ENCODE data around the gene AZIN2.

The AZIN2 gene

GRCh38 chr1:33047839-33048305 lies 33.1 kb upstream of the AZIN2 start:
- Histone ChIP-seq H3K36me3 (ENCODE audit: insufficient read depth, low read length) (no peaks in the 10 kb centered on the region), H3F3A (ENCODE audit: insufficient read depth, low read length) (no peaks in the 10 kb centered on the region), H3K9ac (ENCODE audit: low read length) (no peak overlapping the region), H3K27me3 (ENCODE audit: insufficient read depth, low read length) (peaks cover 11% of the 10 kb centered on the region; the same call in 1 of the 2 replicates), H3K79me2 (ENCODE audit: insufficient read depth, low read length) (no peaks in the 10 kb centered on the region), H3K9me3 (ENCODE audit: low read length) (0 out of 2 replicates have a peak, but pooled peaks cover 3% of the 10 kb centered on the region), H3K4me2 (ENCODE audit: low read length) (no peak overlapping the region), H3K27ac (ENCODE audit: low read depth, low read length, poor library complexity, severe bottlenecking) (no peak overlapping the region), H3K4me3 (ENCODE audit: low read depth, low read length, poor library complexity, severe bottlenecking) (no peak overlapping the region), H3K4me1 (ENCODE audit: insufficient read depth, low read length, severe bottlenecking) (no peaks in the 10 kb centered on the region), H2AFZ (ENCODE audit: low read length) (no peak overlapping the region), H3K9me2 (ENCODE audit: low read depth, low read length) (no peaks in the 10 kb centered on the region), H4K20me1 (ENCODE audit: insufficient read depth, low read length) (no peaks in the 10 kb centered on the region)
- TF ChIP-seq CTCF (IDR thresholded peaks at IDR 0.05; ENCODE audit: low read length) (no peak), EZH2 (IDR thresholded peaks at IDR 0.05; ENCODE audit: borderline replicate concordance, low read length) (no peak)

GRCh38 chr1:33048426-33048825 lies 32.5 kb upstream of the AZIN2 start:
- Histone ChIP-seq H3K36me3 (ENCODE audit: insufficient read depth, low read length) (no peaks in the 10 kb centered on the region), H3K4me2 (ENCODE audit: low read length) (no peak overlapping the region), H3F3A (ENCODE audit: insufficient read depth, low read length) (no peaks in the 10 kb centered on the region), H3K27ac (ENCODE audit: low read depth, low read length, poor library complexity, severe bottlenecking) (no peak overlapping the region), H4K20me1 (ENCODE audit: insufficient read depth, low read length) (no peaks in the 10 kb centered on the region), H3K27me3 (ENCODE audit: insufficient read depth, low read length) (peaks cover 11% of the 10 kb centered on the region; the same call in 1 of the 2 replicates), H3K9me3 (ENCODE audit: low read length) (0 out of 2 replicates have a peak, but pooled peaks cover 3% of the 10 kb centered on the region), H3K4me3 (ENCODE audit: low read depth, low read length, poor library complexity, severe bottlenecking) (no peak overlapping the region), H3K9ac (ENCODE audit: low read length) (no peak overlapping the region), H2AFZ (ENCODE audit: low read length) (no peak overlapping the region), H3K79me2 (ENCODE audit: insufficient read depth, low read length) (no peaks in the 10 kb centered on the region), H3K9me2 (ENCODE audit: low read depth, low read length) (no peaks in the 10 kb centered on the region), H3K4me1 (ENCODE audit: insufficient read depth, low read length, severe bottlenecking) (no peaks in the 10 kb centered on the region)
- TF ChIP-seq CTCF (IDR thresholded peaks at IDR 0.05; ENCODE audit: low read length) (no peak), EZH2 (IDR thresholded peaks at IDR 0.05; ENCODE audit: borderline replicate concordance, low read length) (no peak)

- no peak overlapping the region for H3K9ac ChIP-seq (ENCODE audit: low read length)
Observed at GRCh38 chr1:33049371-33049770, 31.6 kb upstream of the AZIN2 start.

More at GRCh38 chr1:33049371-33049770, 31.6 kb upstream of the AZIN2 start:
- Histone ChIP-seq H3K4me1 (ENCODE audit: insufficient read depth, low read length, severe bottlenecking) (no peaks in the 10 kb centered on the region), H3K79me2 (ENCODE audit: insufficient read depth, low read length) (no peaks in the 10 kb centered on the region), H3K36me3 (ENCODE audit: insufficient read depth, low read length) (no peaks in the 10 kb centered on the region), H3K27me3 (ENCODE audit: insufficient read depth, low read length) (peaks cover 11% of the 10 kb centered on the region; the same call in 1 of the 2 replicates), H3K9me2 (ENCODE audit: low read depth, low read length) (no peaks in the 10 kb centered on the region), H3K9me3 (ENCODE audit: low read length) (0 out of 2 replicates have a peak, but pooled peaks cover 3% of the 10 kb centered on the region), H3K27ac (ENCODE audit: low read depth, low read length, poor library complexity, severe bottlenecking) (no peak overlapping the region), H4K20me1 (ENCODE audit: insufficient read depth, low read length) (no peaks in the 10 kb centered on the region), H3K4me3 (ENCODE audit: low read depth, low read length, poor library complexity, severe bottlenecking) (no peak overlapping the region), H2AFZ (ENCODE audit: low read length) (no peak overlapping the region), H3F3A (ENCODE audit: insufficient read depth, low read length) (no peaks in the 10 kb centered on the region), H3K4me2 (ENCODE audit: low read length) (no peak overlapping the region)
- TF ChIP-seq EZH2 (IDR thresholded peaks at IDR 0.05; ENCODE audit: borderline replicate concordance, low read length), result no peak
